Measurements from ENCODE around the gene CCDC24.

The CCDC24 gene

DNA sequence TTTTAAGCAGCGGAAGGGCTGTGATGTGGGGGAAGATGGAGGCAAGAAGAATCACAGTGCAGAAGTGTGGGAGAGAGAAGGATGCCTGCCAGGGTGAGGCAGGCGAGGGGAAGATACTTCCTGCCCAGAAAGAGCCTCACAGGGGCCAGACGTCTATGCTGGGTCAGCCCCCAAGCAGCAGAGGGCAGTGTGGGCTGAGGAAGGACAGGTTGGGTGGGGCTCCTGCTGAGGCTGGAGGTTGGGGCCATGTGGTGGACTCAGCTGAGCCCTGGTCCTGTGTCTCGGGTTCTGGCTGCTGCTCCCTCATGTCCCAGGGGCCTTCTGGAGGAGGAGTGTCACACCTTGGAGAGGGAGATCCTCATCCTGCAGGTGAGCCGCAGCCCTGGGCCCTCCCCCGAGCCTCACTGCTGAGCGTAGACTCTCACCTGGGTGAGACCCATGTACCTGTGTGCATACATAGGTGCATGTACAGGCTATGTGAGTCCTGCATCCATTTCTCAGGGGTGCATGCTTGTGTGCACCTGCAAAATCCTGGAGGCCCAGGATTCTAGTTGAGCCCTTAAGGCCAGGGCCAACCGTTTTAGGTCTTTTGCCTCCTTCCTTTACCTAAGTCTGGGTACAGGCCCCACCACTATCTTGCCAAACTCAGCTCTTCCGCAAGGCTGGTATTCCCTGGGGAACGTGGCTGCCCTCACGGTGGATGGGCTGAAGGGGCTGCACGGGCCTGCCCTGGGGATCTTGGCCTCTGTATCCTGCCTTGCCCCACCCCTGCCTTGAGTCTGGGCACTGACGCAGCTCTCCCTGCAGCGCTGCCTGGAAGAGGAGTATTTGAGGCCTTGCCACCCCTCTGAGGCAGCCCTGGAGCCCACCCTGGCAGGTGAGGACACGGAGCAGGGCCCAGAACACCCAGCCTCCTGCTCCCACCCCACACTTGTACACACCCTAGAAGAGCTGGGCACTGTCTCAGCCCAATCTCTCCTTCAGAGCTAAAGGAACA, 3.7 kb downstream of the CCDC24 start:
- FAIRE-seq: peak; percentile 41
- DNase-seq (ENCODE audit: extremely low spot score, insufficient read length, low read depth): no peak

DNA sequence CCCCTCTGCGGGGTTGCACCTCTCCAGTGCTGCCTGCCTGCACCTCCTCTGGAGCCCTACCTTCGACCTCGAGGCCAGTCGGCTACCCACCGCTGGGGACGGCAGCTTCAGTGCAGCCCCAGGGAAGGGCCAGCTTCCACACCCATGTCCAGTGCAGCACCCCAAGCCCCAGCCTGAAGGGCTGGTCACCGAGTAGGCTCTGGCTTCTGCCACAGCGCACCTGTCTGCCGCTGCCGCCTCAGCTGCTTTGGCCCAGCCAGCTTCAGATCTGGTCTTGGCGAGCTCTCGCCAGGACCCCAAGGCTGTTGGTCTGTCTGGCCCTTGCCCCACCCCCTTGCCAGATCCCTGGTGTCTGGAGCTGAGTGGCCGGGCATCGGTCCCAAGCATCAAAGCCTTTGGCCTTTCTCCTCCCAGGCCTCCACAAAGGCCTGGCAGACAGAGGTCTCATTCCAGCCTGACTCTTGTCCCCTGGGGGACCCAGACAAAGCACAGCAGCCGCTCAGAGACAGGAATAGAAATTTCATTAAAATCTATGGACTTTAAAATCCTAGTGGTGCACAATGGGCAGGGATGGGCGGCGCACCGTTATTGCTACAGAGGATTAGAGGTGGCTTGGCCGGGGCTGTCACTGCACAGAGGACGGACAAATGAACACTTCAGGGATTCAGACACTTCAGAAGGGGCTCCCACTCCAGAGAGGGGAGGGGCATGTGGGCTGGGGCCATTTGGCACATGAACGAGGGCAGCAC, 4.8 kb downstream of the CCDC24 start:
- no peak for FAIRE-seq
- no peak for DNase-seq (ENCODE audit: extremely low spot score, insufficient read length, low read depth)

DNA sequence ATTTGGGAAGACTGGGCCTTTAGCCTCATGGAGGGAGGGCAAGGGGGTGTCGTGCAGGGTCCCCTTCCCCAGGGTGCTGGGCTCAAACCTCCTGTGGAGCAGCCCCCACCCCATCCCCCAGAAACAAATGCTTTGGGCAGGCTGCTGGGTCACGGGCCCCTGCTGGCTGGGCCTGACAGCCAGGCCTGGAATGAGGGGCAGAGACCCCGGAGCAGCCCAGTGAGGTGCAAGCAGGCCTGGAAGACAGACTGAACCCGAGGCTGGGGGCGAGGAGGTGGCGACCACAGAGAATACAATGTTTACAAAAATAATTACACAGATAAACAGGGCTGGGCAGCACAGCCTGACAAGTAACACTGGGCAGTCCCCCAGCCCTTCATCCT, 5.3 kb downstream of the CCDC24 start:
- DNase-seq (ENCODE audit: extremely low spot score, insufficient read length, low read depth) (no peak), FAIRE-seq (no peak)

DNA sequence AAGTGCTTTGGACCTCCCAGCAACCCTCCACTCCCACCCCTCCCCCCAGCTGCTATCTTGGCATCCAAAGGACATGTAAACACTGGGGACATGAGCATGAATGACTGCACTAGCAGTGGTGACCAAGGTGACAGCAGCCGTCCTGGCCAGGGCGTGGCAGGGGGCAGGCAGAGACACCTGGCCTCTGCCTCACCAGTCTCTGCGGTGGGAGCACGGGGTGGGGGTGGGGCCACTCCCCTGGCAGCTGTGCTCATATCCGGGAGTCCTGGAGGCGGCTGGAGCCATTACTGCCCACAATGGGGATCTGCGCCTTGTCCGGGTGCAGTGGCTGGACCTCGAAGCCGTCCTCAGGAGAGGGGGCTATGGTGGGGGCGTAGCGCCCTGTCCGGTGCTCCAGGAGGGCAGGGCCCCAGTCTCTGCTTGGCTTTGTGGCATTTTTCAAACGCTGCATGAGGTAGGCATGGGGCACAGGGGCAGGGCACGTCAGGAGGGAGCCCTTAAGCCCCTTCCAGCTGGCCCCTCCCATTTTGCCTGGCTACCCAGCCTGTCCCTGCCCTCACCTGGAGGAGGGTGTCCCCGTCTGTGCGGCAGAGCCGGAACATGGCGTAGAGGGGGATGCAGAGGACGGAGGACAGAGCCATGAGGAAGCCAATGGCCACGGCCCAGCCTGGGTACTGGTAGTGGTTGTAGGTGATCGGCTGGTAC, 6.0 kb downstream of the CCDC24 start:
- DNase-seq (ENCODE audit: extremely low spot score, insufficient read length, low read depth): no peak
- no peak for FAIRE-seq

DNA sequence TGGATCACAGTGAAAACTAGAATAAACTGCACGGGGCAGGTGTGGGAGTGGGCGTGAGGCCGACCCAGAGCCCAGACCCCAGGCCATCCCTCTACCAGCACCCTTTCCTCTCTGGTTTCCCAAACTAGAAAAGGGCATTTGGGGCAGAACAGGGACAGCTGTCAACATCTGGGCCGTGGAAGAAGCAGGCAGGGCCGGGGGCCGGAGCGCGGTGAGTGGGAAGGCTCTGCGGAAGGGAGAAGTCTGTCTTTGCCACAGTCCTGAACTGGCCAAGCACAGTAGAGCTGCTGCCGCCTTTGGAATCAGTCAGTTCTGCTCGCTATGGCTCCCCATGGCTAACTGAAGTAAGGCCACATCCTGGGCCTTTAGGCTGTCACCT, 6.6 kb downstream of the CCDC24 start:
- FAIRE-seq (no peak), DNase-seq (ENCODE audit: extremely low spot score, insufficient read length, low read depth) (no peak)

DNA sequence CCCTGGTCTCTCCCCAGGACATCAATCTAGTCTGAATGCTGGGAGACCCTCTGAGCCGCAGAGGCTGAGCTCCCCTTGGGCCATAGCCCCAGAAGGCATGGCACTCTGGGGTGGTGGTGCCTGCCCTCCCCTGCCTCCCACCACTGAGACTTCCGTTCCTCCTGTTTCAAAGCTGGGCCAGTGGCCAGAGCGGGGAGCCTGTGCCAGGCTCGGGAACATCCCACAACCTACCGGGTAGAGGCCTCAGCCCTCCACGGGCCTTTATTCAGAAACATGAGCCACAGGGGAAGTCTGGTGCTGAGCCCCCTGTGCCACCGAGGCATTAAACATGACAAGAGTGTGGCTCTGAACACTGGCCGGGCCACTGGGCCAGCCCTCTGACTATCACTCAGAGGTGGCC, 8.1 kb downstream of the CCDC24 start:
- no peak for FAIRE-seq

DNA sequence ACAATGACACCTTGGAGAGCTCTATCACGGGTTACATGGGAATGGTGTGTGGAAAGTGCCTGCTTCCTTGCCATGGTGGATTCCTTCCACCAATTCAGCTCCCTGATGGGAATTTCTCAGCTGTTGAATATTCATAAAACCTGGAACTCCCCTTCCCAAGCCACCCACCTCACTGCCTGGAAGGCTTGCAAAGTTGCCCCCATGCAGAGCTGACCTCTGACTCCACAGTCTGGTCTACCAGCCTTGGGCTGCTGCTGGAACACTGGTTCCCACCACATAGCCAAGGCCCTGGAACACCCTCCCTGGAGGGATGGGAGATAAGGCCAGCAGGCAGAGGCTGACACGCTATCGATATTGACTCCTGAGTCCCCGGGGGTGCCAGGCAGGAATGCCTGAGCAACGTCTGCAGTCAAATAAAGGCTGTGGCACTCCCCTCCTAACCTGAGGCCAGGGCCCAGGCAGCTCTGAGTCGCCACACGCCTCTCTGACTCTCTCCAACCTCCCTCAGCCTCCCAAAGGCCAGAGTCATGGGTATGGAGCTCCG, 8.8 kb downstream of the CCDC24 start:
- no peak for DNase-seq (ENCODE audit: extremely low spot score, insufficient read length, low read depth)
- no peak for FAIRE-seq

More for the DNA sequence above, 8.1 kb downstream of the CCDC24 start:
- no peak for DNase-seq (ENCODE audit: extremely low spot score, insufficient read length, low read depth)

DNA sequence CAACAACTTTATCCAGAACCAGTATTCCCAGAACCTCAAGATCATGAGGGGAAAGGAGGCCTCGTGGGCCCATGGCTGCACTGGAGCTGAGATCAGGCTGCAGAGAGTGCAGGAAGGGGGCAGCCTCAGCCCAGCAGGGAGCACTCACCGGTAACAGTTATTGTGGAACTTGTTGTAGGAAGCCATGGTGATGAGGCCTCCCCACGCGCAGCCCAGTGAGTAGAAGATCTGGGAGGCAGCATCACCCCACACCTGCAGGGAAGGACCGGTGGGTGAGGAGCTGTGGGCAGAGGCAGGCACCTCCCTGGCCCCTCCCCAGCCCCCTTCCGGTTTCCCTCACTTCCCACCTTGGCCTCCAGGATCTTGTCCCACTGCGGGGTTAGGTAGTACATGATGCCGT, 10.8 kb downstream of the CCDC24 start:
- FAIRE-seq: no peak
- no peak for DNase-seq (ENCODE audit: extremely low spot score, insufficient read length, low read depth)

DNA sequence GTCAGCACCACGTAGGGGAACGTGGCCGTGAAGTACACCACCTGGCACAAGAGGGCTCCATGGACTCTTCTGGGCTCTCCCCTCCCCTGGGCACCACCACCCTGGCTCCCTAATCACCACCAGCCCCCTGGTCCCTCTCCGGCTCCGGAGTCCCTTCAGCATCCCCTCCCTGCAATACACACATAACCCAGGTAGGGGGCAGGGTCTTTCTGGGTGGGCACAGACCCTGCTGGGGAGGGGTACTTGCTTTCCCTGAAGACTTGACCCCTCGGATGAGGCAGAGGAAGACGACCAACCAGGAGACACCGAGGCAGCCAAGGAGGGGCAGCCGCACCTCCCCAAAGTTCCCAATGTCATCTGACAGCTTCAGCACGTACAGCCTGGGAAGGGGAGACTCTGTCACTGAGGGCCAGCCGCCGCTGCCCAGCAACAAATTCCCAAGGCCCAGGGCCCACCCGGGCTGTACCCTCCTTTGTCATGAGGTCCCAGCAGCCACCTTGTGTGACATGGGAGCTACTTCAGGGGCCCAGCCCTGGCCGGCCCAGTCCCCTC, 11.3 kb downstream of the CCDC24 start:
- no peak for FAIRE-seq
- no peak for DNase-seq (ENCODE audit: extremely low spot score, insufficient read length, low read depth)

DNA sequence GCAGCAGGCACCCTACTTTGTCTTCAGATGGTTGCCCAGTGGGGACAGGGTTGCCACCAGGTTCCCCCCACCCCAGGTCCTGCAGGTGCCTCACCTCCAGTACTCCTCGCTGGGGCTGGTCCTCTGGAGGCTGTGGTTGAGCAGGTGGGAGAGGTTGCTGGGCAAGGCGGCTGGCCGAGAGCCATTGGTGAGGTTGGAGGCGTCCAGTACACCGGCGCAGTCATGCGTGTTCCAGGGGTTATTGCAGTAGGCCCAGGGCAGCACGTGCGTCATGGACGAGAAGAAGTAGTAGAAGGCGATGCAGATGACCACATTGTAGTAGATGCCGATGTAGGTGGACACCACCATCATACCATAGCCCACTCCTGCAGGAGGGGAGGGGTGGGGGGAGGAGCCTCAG, 16.9 kb downstream of the CCDC24 start:
- DNase-seq (ENCODE audit: extremely low spot score, insufficient read length, low read depth) (no peak), FAIRE-seq (no peak)

DNA sequence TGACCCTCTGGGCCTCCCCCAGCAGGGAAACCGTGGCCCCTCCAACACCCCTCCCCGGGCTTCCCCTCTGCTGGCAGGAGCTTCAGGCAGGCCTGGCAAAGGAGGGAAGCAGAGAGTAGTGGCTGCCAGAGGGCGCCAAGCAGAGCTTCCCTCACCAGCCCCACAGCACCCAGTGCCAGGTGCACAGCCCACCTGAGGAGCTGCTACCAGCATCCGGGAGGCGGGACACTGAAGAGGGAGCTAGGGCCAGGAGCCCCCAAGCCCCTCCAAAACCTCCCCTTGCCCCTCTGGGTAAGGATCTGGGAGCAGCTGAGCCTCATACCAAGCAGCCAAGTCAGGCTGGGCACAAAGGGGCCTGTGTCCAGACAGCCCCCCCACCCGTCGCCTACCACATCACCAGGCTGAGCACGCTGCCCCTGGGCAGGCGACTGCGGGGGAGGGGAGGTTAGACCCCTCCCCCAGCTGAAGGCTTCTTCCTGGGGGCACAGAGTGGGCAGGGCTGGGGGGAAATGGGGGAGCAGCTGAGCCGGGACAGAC, 19.6 kb downstream of the CCDC24 start:
- FAIRE-seq (no peak), DNase-seq (ENCODE audit: extremely low spot score, insufficient read length, low read depth) (no peak)

DNA sequence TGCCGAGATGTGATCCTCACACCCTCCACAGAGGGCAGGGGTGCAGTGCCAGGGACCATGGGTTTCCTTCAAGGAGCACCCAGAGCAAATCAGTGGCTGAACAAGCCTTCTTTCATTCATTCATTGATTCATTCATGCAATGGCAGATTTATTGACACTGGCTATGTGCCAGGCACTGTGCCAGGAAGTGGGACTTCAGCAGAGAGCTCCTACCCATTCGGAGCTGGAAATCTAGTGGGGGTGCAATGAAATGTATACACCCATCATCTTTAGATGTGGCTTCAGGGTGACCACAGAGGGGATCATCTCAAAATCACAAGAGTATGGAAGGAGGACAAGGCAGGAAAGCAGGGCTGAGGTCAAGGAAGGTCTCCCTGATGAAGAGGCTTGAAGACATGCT, 21.0 kb downstream of the CCDC24 start:
- DNase-seq (ENCODE audit: extremely low spot score, insufficient read length, low read depth): no peak

DNA sequence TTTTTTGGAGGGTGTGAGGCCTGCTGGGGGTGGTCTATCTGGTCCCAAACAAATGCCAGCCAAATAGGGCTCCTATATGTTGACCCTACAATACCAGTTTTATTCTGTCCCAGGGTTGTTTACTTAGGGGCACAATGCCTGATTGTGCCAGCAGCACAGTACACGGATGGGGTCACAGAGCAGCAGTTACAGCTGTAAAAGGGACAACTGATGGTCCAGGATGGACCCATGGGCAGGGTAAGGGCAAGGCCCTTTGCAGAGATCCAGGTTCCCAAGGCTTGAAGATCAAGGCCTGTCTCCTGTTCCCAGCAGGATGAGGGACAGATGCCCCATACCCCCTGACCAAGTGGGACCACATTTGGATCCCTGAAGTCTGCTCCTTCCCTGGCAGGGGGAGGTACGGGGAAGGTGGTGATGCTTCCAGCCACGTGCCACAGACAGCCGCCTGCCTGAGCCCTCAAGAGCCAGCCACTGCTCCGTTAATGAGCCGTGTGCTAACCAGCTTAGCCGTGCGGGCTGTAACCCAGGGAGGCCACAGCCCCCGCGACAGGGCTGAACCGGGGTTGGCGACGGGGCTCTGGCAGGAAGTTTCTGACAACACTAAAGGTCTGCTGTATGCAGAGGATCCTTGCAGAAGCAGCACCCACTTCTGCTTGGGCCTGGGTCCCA, 21.7 kb downstream of the CCDC24 start:
- FAIRE-seq (no peak), DNase-seq (ENCODE audit: extremely low spot score, insufficient read length, low read depth) (no peak)

More for the DNA sequence above, 21.0 kb downstream of the CCDC24 start:
- FAIRE-seq: no peak

DNA sequence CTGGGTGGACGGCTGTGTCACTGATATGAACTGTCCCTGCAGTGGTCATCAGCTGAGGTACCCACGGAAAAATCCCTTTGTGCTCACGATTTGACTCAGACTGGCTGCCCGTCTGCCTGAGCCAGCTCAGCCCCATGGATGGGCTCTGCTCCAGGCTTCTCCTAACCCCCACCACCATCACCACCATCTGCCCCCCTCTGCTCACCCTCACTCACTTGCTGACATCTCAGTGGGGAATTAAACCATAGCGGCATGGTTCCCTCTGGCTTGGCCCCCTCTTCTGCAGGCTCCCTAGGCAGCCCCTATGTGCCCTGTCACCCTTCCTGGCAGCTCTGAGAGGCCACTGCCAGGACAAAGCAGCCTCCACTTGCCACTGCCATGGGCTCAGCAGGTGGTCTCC, 22.6 kb downstream of the CCDC24 start:
- FAIRE-seq (no peak), DNase-seq (ENCODE audit: extremely low spot score, insufficient read length, low read depth) (no peak)

DNA sequence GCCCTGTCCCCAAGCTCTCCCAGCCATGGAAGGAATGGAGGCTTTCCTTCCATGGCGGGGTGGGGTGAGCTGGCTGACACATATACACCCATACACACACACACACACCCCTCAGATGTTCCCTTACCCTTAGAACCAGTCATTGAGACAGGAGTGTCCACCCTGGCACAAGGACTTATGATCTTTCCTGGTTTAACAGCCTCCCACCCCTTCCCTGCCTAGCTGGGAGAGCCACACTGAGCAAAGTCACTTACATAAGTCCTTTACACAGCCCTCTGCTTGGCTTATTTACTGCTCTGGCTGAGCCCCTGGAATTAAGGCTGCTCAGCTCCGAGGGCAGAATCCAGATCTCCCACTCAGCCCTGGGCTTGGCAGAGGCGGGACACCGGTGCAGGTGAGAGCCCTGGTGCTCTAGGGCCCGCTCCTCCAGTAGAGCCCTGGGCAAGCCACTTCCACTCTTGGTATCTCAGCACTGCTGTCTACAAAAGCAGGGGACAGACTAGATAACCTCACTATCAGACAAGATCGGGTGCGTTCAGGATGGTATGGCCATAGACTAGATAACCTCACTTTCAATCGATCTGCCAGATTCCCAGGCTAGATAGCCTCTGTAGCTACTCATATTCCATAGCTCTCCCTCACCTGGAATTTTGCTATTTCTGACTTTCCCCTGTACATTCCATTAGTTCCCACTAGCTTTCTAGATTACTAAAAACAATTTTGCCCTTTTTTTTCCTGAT, 23.1 kb downstream of the CCDC24 start:
- DNase-seq (ENCODE audit: extremely low spot score, insufficient read length, low read depth) (no peak), FAIRE-seq (no peak)

DNA sequence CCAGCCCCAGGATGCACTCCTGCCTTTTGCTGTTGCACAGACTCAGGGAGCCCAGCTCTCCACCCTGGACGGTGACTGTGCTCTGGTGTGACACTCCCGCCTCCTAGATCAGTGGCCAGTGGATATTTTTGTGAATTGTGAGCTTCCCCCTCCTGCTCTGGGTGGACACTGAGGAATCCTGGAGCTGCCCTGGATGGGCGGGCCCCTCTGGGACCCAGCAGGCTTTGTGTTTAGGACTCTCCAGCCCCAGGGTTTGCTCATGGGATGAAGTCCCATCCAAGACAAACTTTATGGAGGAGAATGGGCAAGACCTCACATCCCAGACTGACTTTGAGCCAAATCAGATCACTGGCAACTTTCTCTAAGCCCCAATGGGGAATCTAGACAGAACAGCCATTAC, 23.8 kb downstream of the CCDC24 start:
- no peak for DNase-seq (ENCODE audit: extremely low spot score, insufficient read length, low read depth)
- no peak for FAIRE-seq

DNA sequence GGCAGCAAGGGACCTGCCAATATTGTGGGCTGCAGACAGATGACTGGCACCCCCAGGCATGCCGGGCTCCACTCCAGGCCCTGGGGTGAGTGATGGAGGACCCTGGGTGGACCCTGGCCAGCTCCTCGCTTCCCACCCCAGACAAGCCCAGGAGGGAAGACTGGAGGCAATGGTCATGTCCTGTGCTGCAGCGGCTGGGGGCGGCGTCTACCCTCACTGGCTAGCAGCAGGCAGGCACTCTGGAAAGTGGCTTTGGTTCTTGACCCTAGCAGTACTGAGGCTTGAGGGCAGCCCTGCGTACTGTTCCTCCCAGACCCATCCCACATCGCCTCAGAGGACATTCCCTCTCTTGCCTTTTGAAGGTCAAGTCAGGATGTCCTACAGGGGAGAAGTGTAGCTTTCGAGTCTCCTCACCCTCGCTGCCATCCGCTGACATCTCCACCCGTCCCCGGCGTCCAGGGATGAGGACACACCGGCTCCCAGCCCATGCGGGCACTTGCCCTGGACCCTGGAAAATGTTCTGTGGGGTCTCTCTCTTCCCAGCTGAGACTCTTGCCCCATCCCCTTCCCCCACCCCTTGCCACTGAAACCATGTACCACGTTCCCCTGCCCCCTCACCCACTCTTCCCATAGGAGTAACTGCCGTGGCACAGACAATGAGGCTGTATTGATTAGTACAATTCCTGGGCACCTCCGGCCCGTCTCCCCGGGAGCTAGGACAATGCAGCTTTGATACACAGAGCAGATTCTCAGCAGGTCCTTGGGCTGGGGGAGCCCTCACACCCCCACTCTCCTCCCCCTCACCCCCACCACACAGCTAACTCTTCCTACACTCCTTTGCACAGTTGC, 24.9 kb downstream of the CCDC24 start:
- FAIRE-seq: no peak
- DNase-seq (ENCODE audit: extremely low spot score, insufficient read length, low read depth): no peak

DNA sequence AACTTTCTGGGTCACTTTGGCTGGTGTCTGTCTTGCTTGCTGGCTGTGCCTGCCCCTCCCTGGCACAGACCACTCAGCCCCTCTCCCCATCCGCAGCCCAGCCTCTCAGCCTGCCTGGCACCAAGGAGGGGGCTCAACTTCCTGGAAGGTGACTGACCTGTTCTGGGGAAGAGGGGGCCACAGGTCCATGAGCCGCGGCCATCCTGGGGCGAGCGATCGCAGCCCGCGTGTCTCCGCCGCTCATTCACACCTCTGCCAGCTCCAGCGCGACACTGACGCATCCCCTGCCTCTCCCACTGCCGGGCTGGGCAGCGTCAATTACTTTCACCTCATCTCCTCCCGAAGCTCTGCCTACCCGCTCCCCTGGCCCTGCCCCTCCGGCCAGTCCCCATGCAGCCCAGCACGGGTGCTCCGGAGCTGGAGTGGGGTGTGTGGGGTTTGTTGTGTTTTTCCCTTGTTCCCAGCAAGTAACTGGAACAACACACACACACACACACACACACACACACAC, 25.5 kb downstream of the CCDC24 start:
- FAIRE-seq: no peak

More for the DNA sequence above, 25.5 kb downstream of the CCDC24 start:
- DNase-seq (ENCODE audit: extremely low spot score, insufficient read length, low read depth): no peak

Data from GM18507 (cell line).